ENCODE data around the gene TCN1.

The TCN1 gene

GRCh38 chr11:59807047-59807610, 59.2 kb downstream of the TCN1 start:
- no peak for DNase-seq (ENCODE audit: low spot score)

DNA sequence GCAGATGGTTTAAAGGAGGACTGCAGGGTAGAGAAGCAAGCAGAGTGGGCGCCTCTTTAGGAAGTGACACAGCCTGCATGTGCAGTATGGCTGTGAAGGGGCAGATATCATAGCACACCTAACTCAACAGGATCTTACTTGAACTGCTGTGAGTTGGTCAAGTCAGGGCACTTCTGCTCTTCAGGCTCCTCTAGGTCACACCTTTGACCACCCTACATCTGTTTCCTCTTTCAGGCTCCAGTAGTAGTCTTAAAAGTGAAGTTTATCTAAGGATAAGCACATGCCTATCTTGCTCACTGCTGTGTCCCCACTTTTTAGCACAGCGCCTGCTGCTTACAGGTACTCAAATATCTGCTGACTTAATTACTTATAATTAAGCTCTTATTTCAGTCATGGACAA, 62.2 kb downstream of the TCN1 start:
- DNase-seq (ENCODE audit: low spot score): no peak

Measured in activated CD4-positive, alpha-beta T cell treated with anti-CD3 and anti-CD28 coated beads, Interleukin-2, Interleukin-4, amounts not matched to agents 100 ng/mL and 50 ng/mL, durations not matched to agents 16 hours and 8 hours (primary cell).